WERI-Rb-1 (cell line): ENCODE measurements around the gene CDK10.
A peak's percentile ranks its signal among the peaks of the same experiment; 100 is the strongest.
"Not testable (repeated sequence)": the region's sequence is repeated elsewhere in the genome, so short reads cannot be mapped to it uniquely, and the experiment has no call there.

Experiments
- DNase-seq: peaks from one replicate; pipeline ENCODE4 v3.0.0-alpha.2; 2020
- H3K27ac ChIP-seq: fragments of 250-450 bp; sonication (Bioruptor Pico); 2 replicates; pipeline ENCODE4 v1.5.1; 2020; ENCODE audit warnings: mild to moderate bottlenecking, moderate library complexity
- H3K27me3 ChIP-seq: fragments of 250-450 bp; sonication (Bioruptor Pico); 2 replicates; pipeline ENCODE4 v1.5.1; 2021; ENCODE audit warnings: mild to moderate bottlenecking, low read depth, moderate library complexity; ENCODE audit not compliant: insufficient read depth, severe bottlenecking
- H3K36me3 ChIP-seq: fragments of 250-450 bp; sonication (Bioruptor Pico); 2 replicates; pipeline ENCODE4 v1.5.1; 2020; ENCODE audit warnings: mild to moderate bottlenecking, moderate library complexity
- H3K4me3 ChIP-seq: 2 replicates; pipeline ENCODE4 v1.5.1; 2011; ENCODE audit warnings: low read depth, mild to moderate bottlenecking, control low read depth, low read length
- H3K9me3 ChIP-seq: fragments of 250-450 bp; sonication (Bioruptor Pico); 2 replicates; pipeline ENCODE4 v1.5.1; 2021; ENCODE audit warnings: mild to moderate bottlenecking, moderate library complexity; ENCODE audit not compliant: severe bottlenecking
- CTCF ChIP-seq: IDR thresholded peaks from 2 replicates; pipeline ENCODE4 v1.5.1; 2011; ENCODE audit warnings: low read depth, mild to moderate bottlenecking, control low read depth, inconsistent platforms, low read length

The CDK10 gene

GRCh38 chr16:89687092-89687940, 827 bp downstream of the CDK10 start:
- DNase-seq = no peak
- no peak for TF ChIP-seq CTCF
- H3K4me3 ChIP-seq = peak overlapping the region; percentile 67
- H3K27ac ChIP-seq = peak overlapping the region; percentile 95
- H3K36me3 ChIP-seq = peaks cover 8% of the 10 kb centered on the region; the same call in 1 of the 2 replicates
- no peaks in the 10 kb centered on the region for H3K27me3 ChIP-seq
- H3K9me3 ChIP-seq = no peaks in the 10 kb centered on the region

- no peak for DNase-seq
- Histone ChIP-seq H3K9me3 (no peaks in the 10 kb centered on the region), H3K27ac (no peak overlapping the region), H3K36me3 (peaks cover 8% of the 10 kb centered on the region; the same call in 1 of the 2 replicates), H3K4me3 (no peak overlapping the region), H3K27me3 (no peaks in the 10 kb centered on the region)
- TF ChIP-seq CTCF = no peak
Observed at GRCh38 chr16:89688395-89688794, 1.9 kb downstream of the CDK10 start.

GRCh38 chr16:89689142-89689541, 2.7 kb downstream of the CDK10 start:
- Histone ChIP-seq H3K4me3 (no peak overlapping the region), H3K27me3 (no peaks in the 10 kb centered on the region), H3K27ac (no peak overlapping the region), H3K36me3 (peaks cover 8% of the 10 kb centered on the region; the same call in 1 of the 2 replicates), H3K9me3 (no peaks in the 10 kb centered on the region)
- no peak for TF ChIP-seq CTCF
- no peak for DNase-seq

GRCh38 chr16:89689621-89690020, 3.1 kb downstream of the CDK10 start:
- not testable (repeated sequence) for H3K9me3 ChIP-seq, H3K27me3 ChIP-seq, DNase-seq, H3K36me3 ChIP-seq, H3K27ac ChIP-seq, H3K4me3 ChIP-seq

DNA sequence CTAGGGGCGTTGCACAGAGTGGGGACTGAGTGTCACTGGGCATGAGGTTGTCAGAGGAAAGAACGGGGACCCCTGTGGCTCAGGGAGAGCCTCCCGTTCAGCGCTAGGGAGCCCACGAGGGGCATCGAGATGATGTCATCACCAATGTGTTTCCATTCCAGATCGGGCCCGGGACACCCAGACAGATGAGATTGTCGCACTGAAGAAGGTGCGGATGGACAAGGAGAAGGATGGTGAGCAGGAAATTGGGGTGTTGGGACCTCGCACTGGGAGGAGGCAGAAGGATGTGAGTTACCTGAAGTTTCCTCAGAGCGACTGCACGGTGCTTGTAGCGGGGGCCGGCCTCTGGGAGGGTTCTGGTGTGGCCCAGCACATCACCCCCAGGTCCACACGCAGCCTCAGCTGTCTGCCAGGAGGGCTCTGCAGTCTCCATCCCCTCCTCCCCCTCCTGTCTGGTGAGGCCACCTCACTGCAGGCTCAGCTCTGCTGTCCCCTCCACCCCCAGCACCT, 4.0 kb downstream of the CDK10 start:
- no peak for DNase-seq
- Histone ChIP-seq H3K9me3 (no peaks in the 10 kb centered on the region), H3K27ac (no peak overlapping the region), H3K27me3 (no peaks in the 10 kb centered on the region), H3K36me3 (peaks cover 8% of the 10 kb centered on the region; the same call in 1 of the 2 replicates), H3K4me3 (no peak overlapping the region)
- no peak for TF ChIP-seq CTCF

- H3K27me3 ChIP-seq = no peaks in the 10 kb centered on the region
- H3K9me3 ChIP-seq = no peaks in the 10 kb centered on the region
- TF ChIP-seq CTCF = no peak
- no peak for DNase-seq
- H3K27ac ChIP-seq = no peak overlapping the region
- H3K36me3 ChIP-seq = peaks cover 8% of the 10 kb centered on the region; the same call in 1 of the 2 replicates
- no peak overlapping the region for H3K4me3 ChIP-seq
Observed at GRCh38 chr16:89691231-89691985, 4.9 kb downstream of the CDK10 start.
